Measurements from ENCODE around the gene USP35. TPM values are rescaled to one million over a fixed set of nuclear protein-coding genes. Genes with fewer than 3 reads are reported as not detected.

Gene USP35
- total RNA-seq, 1 donor = 3.8 TPM

- no peak for DNase-seq (ENCODE audit: low read depth in 2 of 3, low spot score in 2 of 3)
Measured at GRCh38 chr11:78259777-78260487, 71.2 kb downstream of the USP35 start.

- DNase-seq (ENCODE audit: low read depth in 2 of 3, low spot score in 2 of 3) = no peak
Measured at GRCh38 chr11:78261367-78261766, 72.6 kb downstream of the USP35 start.

DNA sequence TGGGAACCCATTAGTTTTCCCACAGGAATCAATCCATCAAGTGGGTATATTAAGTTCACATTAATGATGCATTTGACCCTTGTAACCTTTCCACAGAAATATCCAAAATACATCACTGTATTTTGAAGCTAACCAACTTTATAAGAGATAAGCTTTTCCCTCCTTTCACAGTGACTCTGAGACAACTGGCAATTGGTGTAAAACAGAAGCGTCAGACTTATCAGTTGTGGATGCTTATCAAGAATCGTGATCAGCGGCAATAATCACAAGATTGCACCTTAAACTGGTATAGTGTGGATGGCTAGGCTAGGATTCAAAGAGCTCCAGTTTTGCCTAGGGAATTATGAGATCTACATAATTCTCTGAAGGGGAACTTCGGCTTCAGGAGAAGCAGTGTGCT is 73.1 kb downstream of the USP35 start:
- no peak for DNase-seq (ENCODE audit: low read depth in 2 of 3, low spot score in 2 of 3)

- no peak for DNase-seq (ENCODE audit: low read depth in 2 of 3, low spot score in 2 of 3)
Measured at GRCh38 chr11:78262238-78262637, 73.5 kb downstream of the USP35 start.

- DNase-seq (ENCODE audit: low read depth in 2 of 3, low spot score in 2 of 3) = no peak
Measured at GRCh38 chr11:78262691-78263090, 74.0 kb downstream of the USP35 start.

Other genes with a start within 250 kb of the USP35 start
- 42.5 TPM for gene INTS4, start 194.3 kb upstream of the USP35 start, total RNA-seq
- 0.27 TPM for gene KCTD14, start 165.6 kb upstream of the USP35 start, total RNA-seq
- gene THRSP, start 125.1 kb upstream of the USP35 start, total RNA-seq = under 0.01 TPM
- 73.5 TPM for gene NDUFC2, start 109.1 kb upstream of the USP35 start, total RNA-seq
- 21.8 TPM for gene ALG8, start 49.3 kb upstream of the USP35 start, total RNA-seq
- gene KCTD21, start 293 bp upstream of the USP35 start, total RNA-seq = 3.0 TPM
- gene GAB2, start 228.9 kb downstream of the USP35 start, total RNA-seq = 50.6 TPM